ENCODE measurements around the gene FARS2.
"Not testable (repeated sequence)": the region's sequence is repeated elsewhere in the genome, so short reads cannot be mapped to it uniquely, and the experiment has no call there.

Gene FARS2

GRCh38 chr6:5671601-5672559, 410.6 kb downstream of the FARS2 start:
- no peaks in the 10 kb centered on the region for H3K9me3 Mint-ChIP-seq
- H3K36me3 Mint-ChIP-seq: peaks cover 11% of the 10 kb centered on the region
- H3K4me3 Mint-ChIP-seq: no peak overlapping the region
- peaks cover 16% of the 10 kb centered on the region for H3K4me1 Mint-ChIP-seq
- no peaks in the 10 kb centered on the region for H3K27me3 Mint-ChIP-seq
- H3K27ac Mint-ChIP-seq: peak overlapping the region; percentile 64
- ATAC-seq: no peak

- Mint-ChIP-seq H3K9me3 (no peaks in the 10 kb centered on the region), H3K4me1 (peaks cover 16% of the 10 kb centered on the region), H3K27me3 (no peaks in the 10 kb centered on the region), H3K36me3 (peaks cover 11% of the 10 kb centered on the region), H3K4me3 (no peak overlapping the region), H3K27ac (no peak overlapping the region)
- no peak for ATAC-seq
Observed at GRCh38 chr6:5672581-5673011, 411.3 kb downstream of the FARS2 start.

GRCh38 chr6:5673019-5673790, 411.9 kb downstream of the FARS2 start:
- H3K36me3 Mint-ChIP-seq: peaks cover 11% of the 10 kb centered on the region
- H3K4me3 Mint-ChIP-seq: no peak overlapping the region
- no peak overlapping the region for H3K27ac Mint-ChIP-seq
- H3K27me3 Mint-ChIP-seq: no peaks in the 10 kb centered on the region
- H3K4me1 Mint-ChIP-seq: peaks cover 16% of the 10 kb centered on the region
- H3K9me3 Mint-ChIP-seq: no peaks in the 10 kb centered on the region
- ATAC-seq: no peak

- Mint-ChIP-seq H3K9me3 (no peaks in the 10 kb centered on the region), H3K27ac (no peak overlapping the region), H3K27me3 (no peaks in the 10 kb centered on the region), H3K4me3 (no peak overlapping the region), H3K36me3 (peaks cover 11% of the 10 kb centered on the region), H3K4me1 (peaks cover 18% of the 10 kb centered on the region)
- no peak for ATAC-seq
Observed at GRCh38 chr6:5674141-5674540, 412.8 kb downstream of the FARS2 start.

- no peak overlapping the region for H3K27ac Mint-ChIP-seq
Observed at GRCh38 chr6:5674721-5675120, 413.4 kb downstream of the FARS2 start.

GRCh38 chr6:5676701-5677100, 415.4 kb downstream of the FARS2 start:
- H3K4me1 Mint-ChIP-seq: peaks cover 32% of the 10 kb centered on the region
- H3K27me3 Mint-ChIP-seq: no peaks in the 10 kb centered on the region
- ATAC-seq: no peak
- no peak overlapping the region for H3K4me3 Mint-ChIP-seq
- no peak overlapping the region for H3K27ac Mint-ChIP-seq
- no peaks in the 10 kb centered on the region for H3K9me3 Mint-ChIP-seq
- peaks cover 6% of the 10 kb centered on the region for H3K36me3 Mint-ChIP-seq

More at GRCh38 chr6:5674721-5675120, 413.4 kb downstream of the FARS2 start:
- Mint-ChIP-seq H3K36me3 (peaks cover 11% of the 10 kb centered on the region), H3K4me3 (no peak overlapping the region), H3K4me1 (peaks cover 24% of the 10 kb centered on the region), H3K9me3 (no peaks in the 10 kb centered on the region), H3K27me3 (no peaks in the 10 kb centered on the region)
- no peak for ATAC-seq

- Mint-ChIP-seq H3K4me1 (peaks cover 31% of the 10 kb centered on the region), H3K4me3 (no peak overlapping the region), H3K9me3 (no peaks in the 10 kb centered on the region), H3K27ac (no peak overlapping the region), H3K27me3 (no peaks in the 10 kb centered on the region), H3K36me3 (no peaks in the 10 kb centered on the region)
- ATAC-seq: no peak
Observed at GRCh38 chr6:5677219-5678000, 416.1 kb downstream of the FARS2 start.

GRCh38 chr6:5679270-5679669, 418.0 kb downstream of the FARS2 start:
- Mint-ChIP-seq H3K36me3 (peaks cover 9% of the 10 kb centered on the region), H3K9me3 (peaks cover 6% of the 10 kb centered on the region), H3K4me3 (no peak overlapping the region), H3K27me3 (no peaks in the 10 kb centered on the region), H3K27ac (peak overlapping the region; percentile 85), H3K4me1 (peaks cover 31% of the 10 kb centered on the region)
- no peak for ATAC-seq

- Mint-ChIP-seq H3K4me3 (peak overlapping the region; percentile 52), H3K27ac (peak overlapping the region; percentile 85), H3K27me3 (no peaks in the 10 kb centered on the region), H3K36me3 (peaks cover 13% of the 10 kb centered on the region), H3K4me1 (peaks cover 31% of the 10 kb centered on the region), H3K9me3 (peaks cover 6% of the 10 kb centered on the region)
- ATAC-seq: no peak
Observed at GRCh38 chr6:5679691-5680090, 418.4 kb downstream of the FARS2 start.

- H3K27me3 Mint-ChIP-seq: no peaks in the 10 kb centered on the region
- peaks cover 13% of the 10 kb centered on the region for H3K36me3 Mint-ChIP-seq
- peaks cover 31% of the 10 kb centered on the region for H3K4me1 Mint-ChIP-seq
- H3K9me3 Mint-ChIP-seq: peaks cover 6% of the 10 kb centered on the region
- peak overlapping the region; percentile 85 for H3K27ac Mint-ChIP-seq
- peak overlapping the region; percentile 52 for H3K4me3 Mint-ChIP-seq
- ATAC-seq: no peak
Observed at GRCh38 chr6:5680095-5680494, 418.8 kb downstream of the FARS2 start.

- ATAC-seq: peak; percentile 70
- peaks cover 31% of the 10 kb centered on the region for H3K4me1 Mint-ChIP-seq
- no peak overlapping the region for H3K4me3 Mint-ChIP-seq
- H3K9me3 Mint-ChIP-seq: peaks cover 8% of the 10 kb centered on the region
- H3K27ac Mint-ChIP-seq: peak overlapping the region; percentile 58
- H3K36me3 Mint-ChIP-seq: peaks cover 18% of the 10 kb centered on the region
- no peaks in the 10 kb centered on the region for H3K27me3 Mint-ChIP-seq
Observed at GRCh38 chr6:5681480-5681879, 420.2 kb downstream of the FARS2 start.

- Mint-ChIP-seq H3K36me3 (peaks cover 18% of the 10 kb centered on the region), H3K4me1 (peaks cover 31% of the 10 kb centered on the region), H3K4me3 (no peak overlapping the region), H3K27me3 (no peaks in the 10 kb centered on the region), H3K27ac (no peak overlapping the region), H3K9me3 (peaks cover 8% of the 10 kb centered on the region)
- no peak for ATAC-seq
Observed at GRCh38 chr6:5682530-5682929, 421.2 kb downstream of the FARS2 start.

- peaks cover 20% of the 10 kb centered on the region for H3K36me3 Mint-ChIP-seq
- ATAC-seq, H3K27ac Mint-ChIP-seq, H3K27me3 Mint-ChIP-seq, H3K4me3 Mint-ChIP-seq, H3K9me3 Mint-ChIP-seq: not testable (repeated sequence)
- H3K4me1 Mint-ChIP-seq: peaks cover 31% of the 10 kb centered on the region
Observed at GRCh38 chr6:5683747-5684146, 422.4 kb downstream of the FARS2 start.

- Mint-ChIP-seq H3K9me3 (peaks cover 8% of the 10 kb centered on the region), H3K4me3 (no peak overlapping the region), H3K27ac (no peak overlapping the region), H3K4me1 (peaks cover 25% of the 10 kb centered on the region), H3K27me3 (no peaks in the 10 kb centered on the region), H3K36me3 (peaks cover 25% of the 10 kb centered on the region)
- no peak for ATAC-seq
Observed at GRCh38 chr6:5684320-5685053, 423.2 kb downstream of the FARS2 start.
